Calu3 (cell line): ENCODE measurements around the gene TCFL5. TPM values are rescaled to one million over a fixed set of nuclear protein-coding genes. Genes with fewer than 3 reads are reported as not detected.
"Not testable (repeated sequence)": the region's sequence is repeated elsewhere in the genome, so short reads cannot be mapped to it uniquely, and the experiment has no call there.

Source experiments
- BruUV-seq: library from RNA; stranded (reverse); fragments of 400-500 nt; replicated peaks from 2 replicates; lab custom pipeline; 2021; lab: Mats Ljungman, UMichigan
- CTCF ChIA-PET: fragments of 300-600 bp; sonication (Branson Sonifier 250); formaldehyde crosslinking; loops from one replicate; lab custom pipeline; 2022; ENCODE audit warnings: antibody characterized with exemption; lab: Charles Lee
- DNase-seq: peaks from one replicate; pipeline ENCODE4 v3.0.0; 2022
- H3K27ac Mint-ChIP-seq: one replicate; pipeline ENCODE4 v1.8.0; 2022; ENCODE audit warnings: mixed read lengths; ENCODE audit not compliant: unreplicated experiment
- H3K27me3 Mint-ChIP-seq: one replicate; pipeline ENCODE4 v1.8.0; 2022; ENCODE audit warnings: mixed read lengths; ENCODE audit not compliant: unreplicated experiment
- H3K36me3 Mint-ChIP-seq: one replicate; pipeline ENCODE4 v1.8.0; 2022; ENCODE audit warnings: mild to moderate bottlenecking, moderate library complexity, mixed read lengths; ENCODE audit not compliant: insufficient read depth, unreplicated experiment
- H3K4me1 Mint-ChIP-seq: one replicate; pipeline ENCODE4 v1.8.0; 2022; ENCODE audit warnings: mild to moderate bottlenecking, low read depth, mixed read lengths; ENCODE audit not compliant: unreplicated experiment
- H3K4me3 Mint-ChIP-seq: one replicate; pipeline ENCODE4 v1.8.0; 2022; ENCODE audit warnings: mild to moderate bottlenecking, low read depth, moderate library complexity, mixed read lengths; ENCODE audit not compliant: unreplicated experiment
- H3K9me3 Mint-ChIP-seq: one replicate; pipeline ENCODE4 v1.8.0; 2022; ENCODE audit warnings: low read depth, mixed read lengths; ENCODE audit not compliant: unreplicated experiment
- intact Hi-C: fragments of 100-400 bp; cut with micrococcal nuclease; formaldehyde crosslinking; loops from one replicate; pipeline ENCODE4 v1.10.0; 2022; ENCODE audit not compliant: unreplicated experiment
- total RNA-seq: library from RNA; stranded (reverse); gene quantifications from 2 replicates; pipeline ENCODE4 v1.2.3, GENCODE V29; 2022
- TF ChIP-seq, protein P1 (sequence below): fragments of 200-600 bp; IDR thresholded peaks from one replicate; pipeline ENCODE4 v1.8.0; 2022; ENCODE audit warnings: antibody characterized with exemption; ENCODE audit not compliant: unreplicated experiment

Gene TCFL5
- total RNA-seq, 1 experiment from 2014 or later = 22.3 TPM

DNA sequence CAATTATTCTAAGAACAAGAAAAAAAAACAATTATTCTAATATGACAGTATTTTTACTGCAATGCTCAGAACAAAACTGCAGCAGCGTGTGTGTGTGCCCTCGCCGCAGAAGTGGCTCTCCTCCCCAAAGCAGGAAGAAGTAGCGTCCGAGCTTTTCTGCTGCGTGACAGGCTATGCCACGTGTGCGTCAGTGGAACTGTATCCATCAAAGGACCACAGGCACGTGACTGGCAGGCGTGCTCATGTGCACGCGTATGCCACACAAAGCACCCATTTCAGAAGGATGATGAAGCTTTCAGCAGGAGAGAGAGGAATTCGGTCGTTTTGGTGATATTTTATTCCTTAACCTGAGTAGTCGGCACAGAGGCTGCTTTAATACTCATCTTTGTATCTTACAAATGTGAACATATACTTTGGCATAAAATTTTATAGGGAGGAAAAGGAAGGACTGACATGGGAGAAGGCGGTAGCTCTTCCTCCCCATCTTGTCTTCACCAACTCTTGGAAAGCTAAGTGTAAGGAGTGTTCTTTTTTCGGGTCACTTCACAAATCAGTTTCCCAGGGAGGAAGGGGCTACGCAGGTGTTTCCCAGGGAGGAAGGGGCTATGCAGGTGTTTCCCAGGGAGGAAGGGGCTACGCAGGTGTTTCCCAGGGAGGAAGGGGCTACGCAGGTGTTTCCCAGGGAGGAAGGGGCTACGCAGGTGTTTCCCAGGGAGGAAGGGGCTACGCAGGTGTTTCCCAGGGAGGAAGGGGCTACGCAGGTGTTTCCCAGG lies 3.4 kb downstream of the TCFL5 start:
- intact Hi-C loops = no loop called here
- TF ChIP-seq, protein P1, sequence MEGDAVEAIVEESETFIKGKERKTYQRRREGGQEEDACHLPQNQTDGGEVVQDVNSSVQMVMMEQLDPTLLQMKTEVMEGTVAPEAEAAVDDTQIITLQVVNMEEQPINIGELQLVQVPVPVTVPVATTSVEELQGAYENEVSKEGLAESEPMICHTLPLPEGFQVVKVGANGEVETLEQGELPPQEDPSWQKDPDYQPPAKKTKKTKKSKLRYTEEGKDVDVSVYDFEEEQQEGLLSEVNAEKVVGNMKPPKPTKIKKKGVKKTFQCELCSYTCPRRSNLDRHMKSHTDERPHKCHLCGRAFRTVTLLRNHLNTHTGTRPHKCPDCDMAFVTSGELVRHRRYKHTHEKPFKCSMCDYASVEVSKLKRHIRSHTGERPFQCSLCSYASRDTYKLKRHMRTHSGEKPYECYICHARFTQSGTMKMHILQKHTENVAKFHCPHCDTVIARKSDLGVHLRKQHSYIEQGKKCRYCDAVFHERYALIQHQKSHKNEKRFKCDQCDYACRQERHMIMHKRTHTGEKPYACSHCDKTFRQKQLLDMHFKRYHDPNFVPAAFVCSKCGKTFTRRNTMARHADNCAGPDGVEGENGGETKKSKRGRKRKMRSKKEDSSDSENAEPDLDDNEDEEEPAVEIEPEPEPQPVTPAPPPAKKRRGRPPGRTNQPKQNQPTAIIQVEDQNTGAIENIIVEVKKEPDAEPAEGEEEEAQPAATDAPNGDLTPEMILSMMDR = no peak
- peaks cover 4% of the 10 kb centered on the region for H3K9me3 Mint-ChIP-seq
- no peak overlapping the region for H3K4me3 Mint-ChIP-seq
- peaks cover 29% of the 10 kb centered on the region for H3K4me1 Mint-ChIP-seq
- no TSS peak for BruUV-seq
- CTCF ChIA-PET = no interaction called here
- no peak for DNase-seq
- peaks cover 35% of the 10 kb centered on the region for H3K36me3 Mint-ChIP-seq
- no peak overlapping the region for H3K27ac Mint-ChIP-seq
- H3K27me3 Mint-ChIP-seq = peaks cover 10% of the 10 kb centered on the region

DNA sequence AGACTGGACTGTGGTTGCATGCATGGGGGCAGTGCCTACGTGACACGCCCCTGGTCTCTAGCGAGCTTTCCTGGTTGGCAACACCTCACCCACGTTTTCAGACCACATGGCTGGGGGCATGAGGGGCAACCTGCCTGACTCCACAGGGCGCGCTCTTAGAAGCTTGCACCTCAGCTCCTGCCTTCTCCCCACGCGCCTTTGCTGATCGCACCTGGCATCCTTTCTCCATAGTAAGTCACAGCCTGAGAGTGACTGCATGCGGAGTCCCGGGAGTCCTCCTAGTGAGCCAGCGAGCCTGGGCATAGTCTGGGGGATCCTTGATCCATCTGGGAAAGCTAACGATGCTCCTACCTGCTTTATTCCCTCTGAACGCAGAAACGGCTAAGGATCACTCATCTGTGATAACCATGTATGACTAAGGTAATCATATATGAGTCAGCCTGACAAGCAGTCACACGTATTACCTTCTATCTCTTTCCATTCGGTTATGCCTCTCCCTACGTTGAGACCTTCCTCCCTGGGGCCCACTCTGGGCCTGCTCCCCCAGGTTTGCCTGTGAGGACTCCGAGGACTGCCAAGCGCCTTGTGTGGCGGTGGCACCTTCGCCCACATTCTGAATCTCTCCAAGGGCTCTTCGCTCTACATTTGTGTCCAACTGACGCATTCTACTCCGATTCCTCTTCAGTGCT lies 4.5 kb downstream of the TCFL5 start:
- TF ChIP-seq, protein P1 = no peak
- CTCF ChIA-PET = interaction anchor here (0.6 kb wide), 1 partner anchor 750 kb away, joined by 3 read pairs; no protein-coding TSS in a partner anchor
- H3K4me3 Mint-ChIP-seq = no peak overlapping the region
- H3K9me3 Mint-ChIP-seq = no peaks in the 10 kb centered on the region
- H3K4me1 Mint-ChIP-seq = peaks cover 29% of the 10 kb centered on the region
- peaks cover 28% of the 10 kb centered on the region for H3K36me3 Mint-ChIP-seq
- no peak for DNase-seq
- no peak overlapping the region for H3K27ac Mint-ChIP-seq
- intact Hi-C loops = no loop called here
- no TSS peak for BruUV-seq
- no peaks in the 10 kb centered on the region for H3K27me3 Mint-ChIP-seq

DNA sequence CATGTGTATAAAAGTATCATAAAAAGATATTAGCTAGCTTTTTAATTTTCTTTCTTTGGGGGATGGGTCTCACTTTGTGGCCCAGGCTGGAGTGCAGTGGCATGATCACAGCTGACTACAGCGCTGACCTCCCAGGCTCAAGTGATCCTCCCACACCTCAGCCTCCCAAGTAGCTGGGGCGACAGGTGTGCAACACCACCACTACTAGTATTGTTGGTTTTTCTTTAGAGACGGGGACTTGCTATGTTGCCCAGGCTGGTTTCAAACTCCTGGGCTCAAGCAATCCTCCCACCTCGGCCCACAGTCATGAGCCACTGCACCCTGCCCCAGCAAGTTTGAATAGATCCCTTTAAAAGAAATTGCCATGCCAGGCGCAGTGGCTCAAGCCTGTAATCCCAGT lies 6.5 kb downstream of the TCFL5 start:
- no peaks in the 10 kb centered on the region for H3K27me3 Mint-ChIP-seq
- intact Hi-C loops = no loop called here
- peaks cover 27% of the 10 kb centered on the region for H3K36me3 Mint-ChIP-seq
- no peak overlapping the region for H3K4me3 Mint-ChIP-seq
- H3K9me3 Mint-ChIP-seq = no peaks in the 10 kb centered on the region
- no peak for DNase-seq
- peaks cover 22% of the 10 kb centered on the region for H3K4me1 Mint-ChIP-seq
- CTCF ChIA-PET = interaction anchor here (0.6 kb wide), 1 partner anchor 32 kb away, joined by 3 read pairs; no protein-coding TSS in a partner anchor
- H3K27ac Mint-ChIP-seq = no peak overlapping the region
- TF ChIP-seq, protein P1 = no peak
- BruUV-seq = no TSS peak

DNA sequence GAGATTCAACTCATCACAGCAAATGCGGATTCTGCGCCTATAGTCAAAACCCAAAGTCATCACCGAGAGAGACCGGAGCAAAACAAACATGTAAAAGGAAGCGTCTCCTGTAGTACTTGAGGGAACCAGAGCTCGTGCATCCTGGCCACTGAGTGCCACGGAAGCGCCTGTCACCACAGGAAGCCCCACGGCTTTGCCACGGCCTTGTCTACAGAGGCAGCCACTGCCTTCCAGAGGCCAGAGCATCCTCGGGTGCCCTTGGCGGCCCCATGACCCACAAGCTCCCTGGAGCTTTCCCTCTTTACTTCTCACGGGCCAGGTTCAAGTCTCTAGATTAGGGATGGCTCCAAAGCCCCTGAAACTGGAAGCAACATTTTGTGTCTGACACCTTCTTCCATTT lies 7.5 kb downstream of the TCFL5 start:
- no peak overlapping the region for H3K4me3 Mint-ChIP-seq
- intact Hi-C loops = no loop called here
- no peaks in the 10 kb centered on the region for H3K27me3 Mint-ChIP-seq
- no peak for DNase-seq
- BruUV-seq = no TSS peak
- H3K9me3 Mint-ChIP-seq = no peaks in the 10 kb centered on the region
- TF ChIP-seq, protein P1 = no peak
- CTCF ChIA-PET = no interaction called here
- no peak overlapping the region for H3K27ac Mint-ChIP-seq
- H3K4me1 Mint-ChIP-seq = peaks cover 15% of the 10 kb centered on the region
- peaks cover 17% of the 10 kb centered on the region for H3K36me3 Mint-ChIP-seq

DNA sequence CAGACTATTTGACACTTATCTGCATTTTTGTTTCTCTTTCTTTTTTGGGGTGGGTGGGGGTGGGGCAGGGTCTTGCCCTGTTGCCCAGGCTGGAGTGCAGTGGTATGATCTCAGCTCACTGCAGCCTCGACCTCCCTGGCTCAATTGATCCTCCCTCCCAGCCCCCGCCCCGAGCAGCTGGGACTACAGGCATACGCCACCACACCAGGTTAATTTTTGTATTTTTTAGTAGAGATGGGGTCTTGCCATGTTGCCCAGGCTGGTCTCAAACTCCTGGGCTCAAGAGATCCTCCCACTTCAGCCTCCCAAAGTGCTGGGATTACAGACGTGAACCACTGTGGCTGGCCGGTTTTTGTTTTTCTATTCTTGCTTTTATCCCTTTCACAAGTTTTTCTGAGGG lies 8.3 kb downstream of the TCFL5 start:
- BruUV-seq, H3K27ac Mint-ChIP-seq, H3K9me3 Mint-ChIP-seq, H3K27me3 Mint-ChIP-seq, CTCF ChIA-PET, H3K4me3 Mint-ChIP-seq, DNase-seq, intact Hi-C loops: not testable (repeated sequence)
- peaks cover 14% of the 10 kb centered on the region for H3K4me1 Mint-ChIP-seq
- peaks cover 17% of the 10 kb centered on the region for H3K36me3 Mint-ChIP-seq
